ENCODE measurements around the gene MALT1. TPM values are rescaled to one million over a fixed set of nuclear protein-coding genes. Genes with fewer than 3 reads are reported as not detected.

Gene MALT1, protein sequence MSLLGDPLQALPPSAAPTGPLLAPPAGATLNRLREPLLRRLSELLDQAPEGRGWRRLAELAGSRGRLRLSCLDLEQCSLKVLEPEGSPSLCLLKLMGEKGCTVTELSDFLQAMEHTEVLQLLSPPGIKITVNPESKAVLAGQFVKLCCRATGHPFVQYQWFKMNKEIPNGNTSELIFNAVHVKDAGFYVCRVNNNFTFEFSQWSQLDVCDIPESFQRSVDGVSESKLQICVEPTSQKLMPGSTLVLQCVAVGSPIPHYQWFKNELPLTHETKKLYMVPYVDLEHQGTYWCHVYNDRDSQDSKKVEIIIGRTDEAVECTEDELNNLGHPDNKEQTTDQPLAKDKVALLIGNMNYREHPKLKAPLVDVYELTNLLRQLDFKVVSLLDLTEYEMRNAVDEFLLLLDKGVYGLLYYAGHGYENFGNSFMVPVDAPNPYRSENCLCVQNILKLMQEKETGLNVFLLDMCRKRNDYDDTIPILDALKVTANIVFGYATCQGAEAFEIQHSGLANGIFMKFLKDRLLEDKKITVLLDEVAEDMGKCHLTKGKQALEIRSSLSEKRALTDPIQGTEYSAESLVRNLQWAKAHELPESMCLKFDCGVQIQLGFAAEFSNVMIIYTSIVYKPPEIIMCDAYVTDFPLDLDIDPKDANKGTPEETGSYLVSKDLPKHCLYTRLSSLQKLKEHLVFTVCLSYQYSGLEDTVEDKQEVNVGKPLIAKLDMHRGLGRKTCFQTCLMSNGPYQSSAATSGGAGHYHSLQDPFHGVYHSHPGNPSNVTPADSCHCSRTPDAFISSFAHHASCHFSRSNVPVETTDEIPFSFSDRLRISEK
- total RNA-seq (2022; extraction: Qiagen RNA extraction) = 7.5 to 10.3 TPM (median 9.3 TPM) in 5 replicates

GRCh38 chr18:58671111-58671631 lies at the start of gene MALT1:
MALT1 (plus strand) TSS chr18:58671465; CDS start chr18:58671644, 179 bp downstream.

Other genes starting within 250 kb of the MALT1 start
- gene ALPK2, start 42.4 kb upstream of the MALT1 start, total RNA-seq (2022; extraction: Qiagen RNA extraction) = 5.5 to 11.3 TPM (median 6.8 TPM) in 5 replicates
- gene ZNF532, start 193.4 kb downstream of the MALT1 start, total RNA-seq (2022; extraction: Qiagen RNA extraction) = 16.7 to 29.5 TPM (median 22.1 TPM) in 5 replicates

Measured in A549 treated with Hydrocortisone at 1 μM for 4 hours (cell line).